MM.1S (cell line): ENCODE results near the gene HCFC2.

Experiments used
- DNase-seq: peaks from one replicate; pipeline ENCODE4 v3.0.0-alpha.2; 2015
- H2AFZ ChIP-seq: fragments of 300-600 bp; sonication (generic); 2 replicates; pipeline ENCODE4 v1.6.0; 2016; ENCODE audit warnings: antibody characterized with exemption, low read length
- H3F3A ChIP-seq: fragments of 300-600 bp; sonication (generic); 2 replicates; pipeline ENCODE4 v1.6.1; 2016; ENCODE audit warnings: mild to moderate bottlenecking, antibody characterized with exemption, low read length, moderate library complexity, mixed read lengths; ENCODE audit not compliant: insufficient read depth
- H3K27ac ChIP-seq: fragments of 300-600 bp; sonication (generic); 2 replicates; pipeline ENCODE4 v1.5.1; 2016; ENCODE audit warnings: mild to moderate bottlenecking, low read length
- H3K27me3 ChIP-seq: fragments of 300-600 bp; sonication (generic); replicated peaks from 2 replicates; pipeline ENCODE4 v1.6.0; 2016; ENCODE audit warnings: low read length; ENCODE audit not compliant: insufficient read depth
- H3K36me3 ChIP-seq: fragments of 300-600 bp; sonication (generic); replicated peaks from 2 replicates; pipeline ENCODE4 v1.6.1; 2016; ENCODE audit warnings: mild to moderate bottlenecking, low read length, mixed read lengths; ENCODE audit not compliant: insufficient read depth
- H3K4me1 ChIP-seq: fragments of 300-600 bp; sonication (generic); 2 replicates; pipeline ENCODE4 v1.6.1; 2016; ENCODE audit warnings: low read length, mixed read lengths
- H3K4me2 ChIP-seq: fragments of 300-600 bp; sonication (generic); 2 replicates; pipeline ENCODE4 v1.6.0; 2016; ENCODE audit warnings: low read depth, low read length
- H3K4me3 ChIP-seq: fragments of 300-600 bp; sonication (generic); 2 replicates; pipeline ENCODE4 v1.5.1; 2016; ENCODE audit warnings: low read length, mixed read lengths
- H3K79me2 ChIP-seq: fragments of 300-600 bp; sonication (generic); 2 replicates; pipeline ENCODE4 v1.6.1; 2016; ENCODE audit warnings: mixed run types, low read length, mixed read lengths
- H3K9ac ChIP-seq: fragments of 300-600 bp; sonication (generic); 2 replicates; pipeline ENCODE4 v1.6.1; 2016; ENCODE audit warnings: low read length, mixed read lengths
- H3K9me2 ChIP-seq: fragments of 300-600 bp; sonication (generic); replicated peaks from 2 replicates; pipeline ENCODE4 v1.6.1; 2016; ENCODE audit warnings: mild to moderate bottlenecking, low read length, mixed read lengths; ENCODE audit not compliant: insufficient read depth
- H3K9me3 ChIP-seq: fragments of 300-600 bp; sonication (generic); replicated peaks from 2 replicates; pipeline ENCODE4 v1.6.1; 2016; ENCODE audit warnings: mild to moderate bottlenecking, low read length, mixed read lengths; ENCODE audit not compliant: insufficient read depth
- H4K20me1 ChIP-seq: fragments of 300-600 bp; sonication (generic); 2 replicates; pipeline ENCODE4 v1.6.1; 2016; ENCODE audit warnings: mild to moderate bottlenecking, low read length, moderate library complexity, mixed read lengths; ENCODE audit not compliant: insufficient read depth
- EZH2 ChIP-seq: fragments of 300-600 bp; sonication (generic); optimal IDR thresholded peaks from 2 replicates; pipeline ENCODE3; 2017; ENCODE audit warnings: low read depth, mild to moderate bottlenecking, antibody characterized with exemption, low read length, mixed read lengths
- EZH2phosphoT487 ChIP-seq: fragments of 300-600 bp; sonication (generic); IDR thresholded peaks from 2 replicates; pipeline ENCODE4 v1.6.1; 2018; ENCODE audit warnings: antibody characterized with exemption, low read length
- TF ChIP-seq, protein P1 (sequence below): fragments of 300-600 bp; sonication (generic); IDR thresholded peaks from 2 replicates; pipeline ENCODE4 v1.5.1; 2016; ENCODE audit warnings: antibody characterized with exemption, low read length, mixed read lengths

The HCFC2 gene

DNA sequence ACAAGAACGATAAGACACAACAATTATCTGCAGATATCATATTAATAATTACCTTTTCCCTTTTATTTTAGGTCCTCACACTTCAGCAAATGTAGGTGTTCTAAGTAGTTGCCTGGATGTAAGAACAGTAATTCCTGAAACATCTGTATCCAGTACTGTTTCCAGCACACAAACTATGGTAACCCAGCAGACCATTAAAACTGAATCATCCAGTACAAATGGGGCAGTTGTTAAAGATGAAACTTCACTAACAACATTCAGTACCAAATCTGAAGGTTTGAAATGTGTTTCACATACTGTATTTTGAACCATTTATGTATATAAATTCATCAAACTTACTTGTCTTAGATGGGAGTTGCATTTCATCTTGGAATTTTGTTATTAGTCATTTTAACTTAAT lies 31.0 kb downstream of the HCFC2 start:
- no peak for DNase-seq
- H3K36me3 ChIP-seq, result no peaks in the 10 kb centered on the region
- H2AFZ ChIP-seq, result no peak overlapping the region
- H3K27ac ChIP-seq, result no peak overlapping the region
- H3K4me3 ChIP-seq, result no peak overlapping the region
- no peaks in the 10 kb centered on the region for H3K27me3 ChIP-seq
- H3K4me2 ChIP-seq, result no peak overlapping the region
- no peak overlapping the region for H3K9ac ChIP-seq
- no peaks in the 10 kb centered on the region for H3K9me2 ChIP-seq
- H4K20me1 ChIP-seq, result no peaks in the 10 kb centered on the region
- no peaks in the 10 kb centered on the region for H3K4me1 ChIP-seq
- H3K79me2 ChIP-seq, result no peaks in the 10 kb centered on the region
- no peaks in the 10 kb centered on the region for H3K9me3 ChIP-seq
- no peaks in the 10 kb centered on the region for H3F3A ChIP-seq
- TF ChIP-seq EZH2 (no peak), EZH2phosphoT487 (no peak)
- TF ChIP-seq, protein P1, sequence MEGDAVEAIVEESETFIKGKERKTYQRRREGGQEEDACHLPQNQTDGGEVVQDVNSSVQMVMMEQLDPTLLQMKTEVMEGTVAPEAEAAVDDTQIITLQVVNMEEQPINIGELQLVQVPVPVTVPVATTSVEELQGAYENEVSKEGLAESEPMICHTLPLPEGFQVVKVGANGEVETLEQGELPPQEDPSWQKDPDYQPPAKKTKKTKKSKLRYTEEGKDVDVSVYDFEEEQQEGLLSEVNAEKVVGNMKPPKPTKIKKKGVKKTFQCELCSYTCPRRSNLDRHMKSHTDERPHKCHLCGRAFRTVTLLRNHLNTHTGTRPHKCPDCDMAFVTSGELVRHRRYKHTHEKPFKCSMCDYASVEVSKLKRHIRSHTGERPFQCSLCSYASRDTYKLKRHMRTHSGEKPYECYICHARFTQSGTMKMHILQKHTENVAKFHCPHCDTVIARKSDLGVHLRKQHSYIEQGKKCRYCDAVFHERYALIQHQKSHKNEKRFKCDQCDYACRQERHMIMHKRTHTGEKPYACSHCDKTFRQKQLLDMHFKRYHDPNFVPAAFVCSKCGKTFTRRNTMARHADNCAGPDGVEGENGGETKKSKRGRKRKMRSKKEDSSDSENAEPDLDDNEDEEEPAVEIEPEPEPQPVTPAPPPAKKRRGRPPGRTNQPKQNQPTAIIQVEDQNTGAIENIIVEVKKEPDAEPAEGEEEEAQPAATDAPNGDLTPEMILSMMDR, result no peak

DNA sequence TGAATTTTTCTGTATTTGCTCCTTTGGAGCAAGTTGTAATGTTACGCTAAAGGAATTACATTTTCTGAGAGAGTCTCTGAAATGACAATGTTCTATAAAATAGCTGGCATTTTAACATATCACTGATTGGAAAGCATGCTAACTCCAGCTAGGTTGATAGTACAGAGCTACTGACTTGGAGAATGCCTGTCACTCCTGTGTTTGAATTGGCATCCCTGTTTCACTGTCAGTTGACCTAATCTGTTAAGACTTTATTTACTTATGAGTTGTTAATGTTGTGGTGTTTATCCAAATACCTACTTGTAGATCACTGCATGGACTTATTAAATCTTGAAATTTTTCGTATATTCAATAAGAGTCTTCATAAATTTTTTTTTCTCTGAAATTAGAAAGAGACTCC lies 33.6 kb downstream of the HCFC2 start:
- Histone ChIP-seq H3K9me3 (no peaks in the 10 kb centered on the region), H3K79me2 (no peaks in the 10 kb centered on the region), H3K36me3 (no peaks in the 10 kb centered on the region; the same call in 1 of the 2 replicates), H3K4me2 (no peak overlapping the region), H2AFZ (no peak overlapping the region), H3K4me1 (no peaks in the 10 kb centered on the region), H3K9me2 (no peaks in the 10 kb centered on the region), H3F3A (no peaks in the 10 kb centered on the region), H3K27ac (no peak overlapping the region), H3K4me3 (no peak overlapping the region), H3K27me3 (no peaks in the 10 kb centered on the region), H4K20me1 (no peaks in the 10 kb centered on the region), H3K9ac (no peak overlapping the region)
- DNase-seq, result no peak
- TF ChIP-seq EZH2phosphoT487 (no peak), EZH2 (no peak)
- TF ChIP-seq, protein P1, result no peak

DNA sequence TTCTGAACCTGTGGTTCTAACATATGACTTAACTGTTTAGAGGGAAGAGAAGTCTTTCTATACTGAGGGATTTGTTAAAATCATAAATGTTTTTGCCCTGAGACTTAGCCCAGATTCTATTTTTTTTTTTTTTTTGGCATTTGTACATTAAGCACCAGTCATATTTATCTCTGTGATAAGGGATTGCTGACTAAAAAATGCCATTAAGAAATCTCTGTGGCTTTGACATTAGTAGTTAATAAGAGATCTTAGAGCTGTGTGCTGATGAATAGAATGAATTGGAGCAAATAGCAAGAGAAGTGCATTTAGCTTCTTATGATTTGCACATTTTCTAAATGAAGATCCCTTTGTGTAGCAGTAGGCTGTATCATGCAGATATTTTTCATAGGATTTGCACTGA lies 41.1 kb downstream of the HCFC2 start:
- H2AFZ ChIP-seq, result no peak overlapping the region
- no peaks in the 10 kb centered on the region for H3K4me1 ChIP-seq
- H3K36me3 ChIP-seq, result no peaks in the 10 kb centered on the region; the same call in 1 of the 2 replicates
- H3K27me3 ChIP-seq, result no peaks in the 10 kb centered on the region
- H3K9ac ChIP-seq, result no peak overlapping the region
- H3K4me3 ChIP-seq, result no peak overlapping the region
- H3K27ac ChIP-seq, result no peak overlapping the region
- no peak overlapping the region for H3K4me2 ChIP-seq
- no peaks in the 10 kb centered on the region for H4K20me1 ChIP-seq
- TF ChIP-seq, protein P1, result no peak
- TF ChIP-seq EZH2phosphoT487 (no peak), EZH2 (no peak)
- no peaks in the 10 kb centered on the region for H3K9me2 ChIP-seq
- H3K79me2 ChIP-seq, result no peaks in the 10 kb centered on the region; the same call in 1 of the 2 replicates
- no peak for DNase-seq
- no peaks in the 10 kb centered on the region for H3F3A ChIP-seq
- H3K9me3 ChIP-seq, result no peaks in the 10 kb centered on the region
